Measurements from ENCODE around the gene ZNF598. TPM values are rescaled to one million over a fixed set of nuclear protein-coding genes. Genes with fewer than 3 reads are reported as not detected.

Gene ZNF598
- total and polyA plus RNA-seq, 2 experiments from 2014 or later = 8.5 to 48.6 TPM

GRCh38 chr16:2048116-2048543, 38.5 kb upstream of the ZNF598 start:
- Mint-ChIP-seq H3K27ac (no peak overlapping the region), H3K27me3 (ENCODE audit: insufficient read depth, low read depth, poor library complexity) (peaks cover 12% of the 10 kb centered on the region), H3K9me3 (no peaks in the 10 kb centered on the region), H3K4me3 (peak overlapping the region; percentile 92), H3K4me1 (peaks cover 8% of the 10 kb centered on the region), H3K36me3 (ENCODE audit: low read depth) (peaks cover 7% of the 10 kb centered on the region; the same call in 2 of the 3 replicates)
- H2AFZ ChIP-seq = peak overlapping the region; percentile 85
- TF ChIP-seq CREB1 (CRISPR knock-in tag; IDR thresholded peaks at IDR 0.05; ENCODE audit: low read depth) = no peak
- ATAC-seq (peak; percentile 29), DNase-seq (ENCODE audit: low spot score) (no peak)
- no peaks in the 10 kb centered on the region for H4K20me1 ChIP-seq (replicated peaks; ENCODE audit: insufficient read depth)
- H3F3A ChIP-seq (replicated peaks; ENCODE audit: low read depth) = 0 out of 2 replicates have a peak, but pooled peaks cover 5% of the 10 kb centered on the region
- no peaks in the 10 kb centered on the region for H3K9me2 ChIP-seq (ENCODE audit: insufficient read depth)
- H3K4me2 ChIP-seq = peak overlapping the region; percentile 96
- peaks cover 22% of the 10 kb centered on the region for H3K79me2 ChIP-seq (replicated peaks; ENCODE audit: insufficient read depth)
- H3K36me3 ChIP-seq (ENCODE audit: insufficient read depth) = no peaks in the 10 kb centered on the region
- H3K27me3 ChIP-seq (ENCODE audit: insufficient read depth) = no peaks in the 10 kb centered on the region
- peaks cover 10% of the 10 kb centered on the region; the same call in 1 of the 2 replicates for H3K4me1 ChIP-seq (ENCODE audit: insufficient read depth)
- peak overlapping the region; percentile 97 for H3K4me3 ChIP-seq
- H3K27ac ChIP-seq (ENCODE audit: low read depth) = no peak overlapping the region

GRCh38 chr16:2047330-2048115, 37.9 kb upstream of the ZNF598 start, which contains the start of the genes NTHL1 and TSC2:
NTHL1 (minus strand) TSS chr16:2047834; CDS start chr16:2047823, 11 bp downstream.
TSC2 (plus strand) TSS chr16:2047985; CDS start chr16:2048616, 631 bp downstream.
- H3K27me3 Mint-ChIP-seq (ENCODE audit: insufficient read depth, low read depth, poor library complexity) = peaks cover 12% of the 10 kb centered on the region
- Histone ChIP-seq H2AFZ (peak within 1 kb of the TSS; percentile 97), H3K4me2 (peak within 1 kb of the TSS; percentile 99), H3K4me3 (peak within 1 kb of the TSS; percentile 97), H3K79me2 (replicated peaks; ENCODE audit: insufficient read depth) (peaks cover 22% of the 10 kb centered on the region), H3K36me3 (ENCODE audit: insufficient read depth) (no peaks in the 10 kb centered on the region), H3K27me3 (ENCODE audit: insufficient read depth) (no peaks in the 10 kb centered on the region), H3K9me2 (ENCODE audit: insufficient read depth) (no peaks in the 10 kb centered on the region), H3K4me1 (ENCODE audit: insufficient read depth) (peaks cover 10% of the 10 kb centered on the region; the same call in 1 of the 2 replicates), H3K27ac (ENCODE audit: low read depth) (no peak within 1 kb of the TSS), H3F3A (replicated peaks; ENCODE audit: low read depth) (0 out of 2 replicates have a peak, but pooled peaks cover 5% of the 10 kb centered on the region), H4K20me1 (replicated peaks; ENCODE audit: insufficient read depth) (no peaks in the 10 kb centered on the region)
- H3K27ac Mint-ChIP-seq = peak within 1 kb of the TSS; percentile 61; the same call in 1 of the 2 replicates
- TF ChIP-seq STAT1 (IDR thresholded peaks at IDR 0.05; ENCODE audit: unreplicated experiment) = no peak
- TF ChIP-seq ETS1 (IDR thresholded peaks at IDR 0.05) = peak; percentile 99
- peak in 1 of 2 experiments; percentile 16; a peak in 1 of 4 replicates for TF ChIP-seq CTCF (conservative IDR thresholded peaks at IDR 0.05; ENCODE audit: low read depth in 2 of 2)
- peak; percentile 79 for TF ChIP-seq POLR2AphosphoS5 (IDR thresholded peaks at IDR 0.05; ENCODE audit: low read depth)
- TF ChIP-seq CREB1 (CRISPR knock-in tag; IDR thresholded peaks at IDR 0.05; ENCODE audit: low read depth) = peak; percentile 76
- no peak for TF ChIP-seq EZH2phosphoT487 (IDR thresholded peaks at IDR 0.05; ENCODE audit: unreplicated experiment)
- no peaks in the 10 kb centered on the region for H3K9me3 Mint-ChIP-seq
- peaks cover 8% of the 10 kb centered on the region for H3K4me1 Mint-ChIP-seq
- peak within 1 kb of the TSS; percentile 92 for H3K4me3 Mint-ChIP-seq
- peak; percentile 92 for ATAC-seq
- peak; percentile 98 for DNase-seq (ENCODE audit: low spot score)
- peaks cover 7% of the 10 kb centered on the region; the same call in 2 of the 3 replicates for H3K36me3 Mint-ChIP-seq (ENCODE audit: low read depth)

Data from GM23338 (cell line).